Fibroblast of villous mesenchyme (primary cell): ENCODE measurements around the gene PPA1. TPM values are rescaled to one million over a fixed set of nuclear protein-coding genes. Genes with fewer than 3 reads are reported as not detected.

ENCODE experiments used
- DNase-seq: peaks from one replicate; pipeline ENCODE4 v3.0.0-alpha.2; 2010; ENCODE audit warnings: low read depth
- H3K4me3 ChIP-seq: 2 replicates; pipeline ENCODE4 v1.5.1; 2011; ENCODE audit warnings: low read depth, mild to moderate bottlenecking, low read length
- CTCF ChIP-seq: IDR thresholded peaks from 2 replicates; pipeline ENCODE4 v1.5.1; 2012; ENCODE audit warnings: low read depth, mild to moderate bottlenecking, low read length; ENCODE audit not compliant: insufficient read depth
- total RNA-seq: library from RNA; depleted of rRNA; stranded (reverse); fragments of >200 nt; gene quantifications from 2 replicates; pipeline ENCODE4 v1.2.3, GENCODE V29; 2012

Gene PPA1
- total RNA-seq, 1 donor = 219 TPM

GRCh38 chr10:70191161-70191971 lies 41.9 kb downstream of the PPA1 start:
- H3K4me3 ChIP-seq = no peak overlapping the region

GRCh38 chr10:70190581-70190980 lies 42.6 kb downstream of the PPA1 start:
- peak; percentile 75 for DNase-seq
- TF ChIP-seq CTCF = no peak
- H3K4me3 ChIP-seq = no peak overlapping the region

More at GRCh38 chr10:70191161-70191971, 41.9 kb downstream of the PPA1 start:
- TF ChIP-seq CTCF = no peak
- no peak for DNase-seq

GRCh38 chr10:70190102-70190501 lies 43.1 kb downstream of the PPA1 start:
- no peak for DNase-seq
- no peak for TF ChIP-seq CTCF

GRCh38 chr10:70188768-70189167 lies 44.5 kb downstream of the PPA1 start:
- no peak for TF ChIP-seq CTCF
- H3K4me3 ChIP-seq = no peak overlapping the region
- DNase-seq = no peak

More at GRCh38 chr10:70190102-70190501, 43.1 kb downstream of the PPA1 start:
- no peak overlapping the region for H3K4me3 ChIP-seq

- no peak for DNase-seq
- H3K4me3 ChIP-seq = no peak overlapping the region
- TF ChIP-seq CTCF = no peak
Observed at GRCh38 chr10:70186571-70186970, 46.7 kb downstream of the PPA1 start.

- no peak overlapping the region for H3K4me3 ChIP-seq
- no peak for DNase-seq
- no peak for TF ChIP-seq CTCF
Observed at GRCh38 chr10:70186090-70186489, 47.1 kb downstream of the PPA1 start.
